Immature natural killer cell (primary cell): ENCODE measurements around the gene CPT1A. TPM values are rescaled to one million over a fixed set of nuclear protein-coding genes. Genes with fewer than 3 reads are reported as not detected.

ENCODE experiments used
- DNase-seq, 3 donors: peaks; one replicate each; pipeline ENCODE4 v3.0.0; 2022; ENCODE audit warnings: mixed read lengths in 1 of 3
- H3K27ac Mint-ChIP-seq, 6 donors: one replicate each; pipeline ENCODE4 v1.8.0; 2020; ENCODE audit warnings: mixed read lengths in 6 of 6, mild to moderate bottlenecking in 5 of 6, inconsistent platforms in 4 of 6, moderate library complexity in 3 of 6
- H3K27me3 Mint-ChIP-seq, 3 donors: one replicate each; pipeline ENCODE4 v1.8.0; 2020 to 2021; ENCODE audit warnings: low read depth in 3 of 3, mild to moderate bottlenecking in 3 of 3, mixed read lengths in 3 of 3, moderate library complexity in 3 of 3, inconsistent platforms in 1 of 3
- H3K36me3 Mint-ChIP-seq, 3 donors: one replicate each; pipeline ENCODE4 v1.8.0; 2020; ENCODE audit warnings: mixed read lengths in 3 of 3, inconsistent platforms in 2 of 3, mild to moderate bottlenecking in 2 of 3
- H3K4me1 Mint-ChIP-seq, 2 donors: one replicate each; pipeline ENCODE4 v1.8.0; 2020; ENCODE audit warnings: inconsistent platforms in 2 of 2, mild to moderate bottlenecking in 2 of 2, mixed read lengths in 2 of 2, moderate library complexity in 1 of 2
- H3K4me3 Mint-ChIP-seq, 5 donors: one replicate each; pipeline ENCODE4 v1.8.0; 2020; ENCODE audit warnings: mild to moderate bottlenecking in 5 of 5, mixed read lengths in 5 of 5, inconsistent platforms in 3 of 5, moderate library complexity in 3 of 5
- H3K9me3 Mint-ChIP-seq, 6 donors: one replicate each; pipeline ENCODE4 v1.8.0; 2020; ENCODE audit warnings: mild to moderate bottlenecking in 6 of 6, mixed read lengths in 6 of 6, inconsistent platforms in 4 of 6, moderate library complexity in 3 of 6
- polyA plus RNA-seq, 3 donors: library from polyadenylated mRNA; unstranded; fragments of 300-500 nt; fragmentation: Illumina TruSeq; gene quantifications; one replicate each; pipeline ENCODE4 v1.2.3, GENCODE V29; 2021

The CPT1A gene
- polyA plus RNA-seq, 3 donors from 2014 or later, result 6.4 to 20.3 (median 8.0) TPM

GRCh38 chr11:68711114-68711513 is 130.6 kb downstream of the CPT1A start:
- Mint-ChIP-seq H3K4me1 (no peaks in the 10 kb centered on the region), H3K27me3 (peaks cover 2 to 5% (median 4%) of the 10 kb centered on the region in 3 donors), H3K27ac (no peak overlapping the region), H3K36me3 (no peaks in the 10 kb centered on the region), H3K9me3 (no peaks in the 10 kb centered on the region), H3K4me3 (no peak overlapping the region)
- DNase-seq, result no peak

DNA sequence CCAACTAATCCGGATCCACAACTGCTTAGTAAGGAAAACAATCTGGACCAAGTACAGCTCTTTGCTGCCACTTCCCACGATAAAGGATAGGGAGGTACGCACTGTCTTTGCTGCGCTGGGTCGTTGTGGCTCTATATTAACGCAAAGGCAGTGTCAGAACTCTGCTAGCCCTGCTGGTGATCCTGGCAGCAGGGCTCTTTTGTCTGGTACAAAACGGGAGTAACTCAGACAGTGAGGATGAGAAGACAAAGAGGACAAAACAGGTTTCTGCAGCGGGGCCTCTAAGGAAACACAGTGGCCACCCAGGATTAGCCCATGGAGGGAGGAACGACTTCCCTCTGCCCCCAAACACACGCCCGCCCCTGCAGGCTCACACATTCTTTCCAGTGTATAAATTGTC is 131.3 kb downstream of the CPT1A start:
- no peak for DNase-seq
- H3K4me3 Mint-ChIP-seq, result no peak overlapping the region
- H3K27ac Mint-ChIP-seq, result no peak overlapping the region
- no peaks in the 10 kb centered on the region for H3K4me1 Mint-ChIP-seq
- peaks cover 2 to 5% (median 4%) of the 10 kb centered on the region in 3 donors for H3K27me3 Mint-ChIP-seq
- no peaks in the 10 kb centered on the region for H3K36me3 Mint-ChIP-seq
- H3K9me3 Mint-ChIP-seq, result no peaks in the 10 kb centered on the region

DNA sequence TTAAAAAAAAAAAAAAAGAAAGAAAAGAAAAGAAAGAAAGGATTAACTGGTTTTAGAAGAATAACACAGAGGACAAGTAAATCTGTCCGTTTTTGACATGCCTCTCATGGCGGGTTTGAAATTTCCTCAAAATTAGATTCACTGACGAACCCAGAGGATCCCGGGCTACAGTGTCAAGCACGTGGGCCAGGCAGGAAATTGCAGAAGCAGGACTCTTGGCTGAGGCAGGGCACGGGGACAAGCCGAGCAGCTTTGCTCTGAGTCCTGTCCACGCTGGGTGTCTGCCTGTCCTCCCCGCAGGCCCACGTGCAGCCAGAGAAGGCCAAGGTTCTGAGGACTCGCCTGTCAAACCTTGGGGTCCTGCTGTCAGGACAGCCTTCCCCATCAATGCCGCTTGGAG is 132.7 kb downstream of the CPT1A start:
- no peaks in the 10 kb centered on the region for H3K4me1 Mint-ChIP-seq
- no peak overlapping the region for H3K4me3 Mint-ChIP-seq
- no peaks in the 10 kb centered on the region for H3K9me3 Mint-ChIP-seq
- no peaks in the 10 kb centered on the region for H3K36me3 Mint-ChIP-seq
- H3K27ac Mint-ChIP-seq, result no peak overlapping the region
- no peak for DNase-seq
- H3K27me3 Mint-ChIP-seq, result peaks cover 0 to 4% (median 4%) of the 10 kb centered on the region in 3 donors

DNA sequence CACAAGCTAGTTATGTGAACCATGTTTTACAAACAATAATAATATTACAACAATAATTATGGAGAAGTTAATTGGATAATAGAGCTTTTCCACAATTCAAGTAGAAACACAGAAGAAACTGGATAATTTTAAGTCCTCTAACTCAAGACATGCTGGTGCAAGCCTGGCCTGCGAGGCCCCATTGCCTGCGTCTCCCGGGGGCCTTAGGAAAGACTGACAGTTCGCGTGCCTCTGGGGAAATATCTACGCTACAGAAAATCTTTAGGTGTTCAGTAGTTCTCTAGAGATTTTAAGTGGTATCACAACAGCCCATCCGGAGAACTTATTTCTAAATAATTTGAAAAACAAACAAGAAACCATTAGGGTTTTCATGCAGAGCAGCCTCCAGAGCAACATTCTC is 134.2 kb downstream of the CPT1A start:
- peaks cover 0 to 6% (median 6%) of the 10 kb centered on the region in 3 donors for H3K27me3 Mint-ChIP-seq
- H3K4me1 Mint-ChIP-seq, result no peaks in the 10 kb centered on the region
- H3K4me3 Mint-ChIP-seq, result no peak overlapping the region
- H3K9me3 Mint-ChIP-seq, result no peaks in the 10 kb centered on the region
- no peaks in the 10 kb centered on the region for H3K36me3 Mint-ChIP-seq
- no peak overlapping the region for H3K27ac Mint-ChIP-seq
- no peak for DNase-seq

DNA sequence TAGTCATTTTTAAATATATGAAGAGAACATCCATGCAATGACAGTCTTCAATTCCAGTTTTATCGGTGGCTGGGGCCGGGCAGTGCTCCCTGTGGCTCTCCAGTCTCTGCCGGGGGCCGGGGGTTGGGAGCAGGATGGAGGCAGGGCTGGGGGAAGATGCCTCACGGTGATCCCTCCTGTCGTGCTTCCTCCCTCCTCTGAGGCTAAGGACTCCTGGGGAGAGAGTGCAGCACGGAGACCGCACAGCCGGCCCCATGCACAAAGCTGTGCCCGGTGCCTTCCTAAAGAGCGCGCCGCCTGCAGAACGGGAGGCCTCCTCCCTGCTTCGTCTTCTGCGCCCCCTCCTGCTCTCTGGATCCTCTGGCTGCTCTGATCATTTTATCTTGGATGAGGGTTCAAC is 136.8 kb downstream of the CPT1A start:
- H3K36me3 Mint-ChIP-seq, result no peaks in the 10 kb centered on the region
- H3K4me3 Mint-ChIP-seq, result no peak overlapping the region
- peaks cover 0 to 7% (median 3%) of the 10 kb centered on the region in 3 donors for H3K27me3 Mint-ChIP-seq
- H3K4me1 Mint-ChIP-seq, result no peaks in the 10 kb centered on the region
- no peak overlapping the region for H3K27ac Mint-ChIP-seq
- H3K9me3 Mint-ChIP-seq, result no peaks in the 10 kb centered on the region
- DNase-seq, result no peak

Other genes starting within 250 kb of the CPT1A start
- not detected for gene GAL, start 157.4 kb downstream of the CPT1A start, polyA plus RNA-seq
- 1 to 10 TPM in 1 of 3 donors, under 1 TPM in 1, not detected in 1; 0.47 to 1.9 TPM for gene TESMIN, start 90.4 kb downstream of the CPT1A start, polyA plus RNA-seq
- 100 to 1,000 TPM in 2 of 3 donors, 10 to 100 TPM in 1; 94.3 to 145 (median 117) TPM for gene MRPL21, start 61.9 kb upstream of the CPT1A start, polyA plus RNA-seq
- gene IGHMBP2, start 62.0 kb upstream of the CPT1A start, polyA plus RNA-seq, result 1 to 10 TPM; 8.7 to 9.8 (median 8.9) TPM
- not detected for gene MRGPRD, start 139.1 kb upstream of the CPT1A start, polyA plus RNA-seq
- not detected for gene MRGPRF, start 171.3 kb upstream of the CPT1A start, polyA plus RNA-seq
- gene TPCN2, start 207.0 kb upstream of the CPT1A start, polyA plus RNA-seq, result 1 to 10 TPM; 4.8 to 7.0 (median 5.0) TPM